ENCODE measurements around the gene LTBP3. TPM values are rescaled to one million over a fixed set of nuclear protein-coding genes. Genes with fewer than 3 reads are reported as not detected.

LTBP3 gene
- total RNA-seq, 1 experiment from 2014 or later: 10.6 TPM

- H2AK5ac ChIP-seq (ENCODE audit: insufficient read length, low read length): no peak overlapping the region
- H3K4ac ChIP-seq (ENCODE audit: low read depth, low read length): no peak overlapping the region
- no peak overlapping the region for H3K56ac ChIP-seq (ENCODE audit: insufficient read length, low read depth, low read length)
- no peaks in the 10 kb centered on the region for H3K4me1 ChIP-seq (ENCODE audit: insufficient read depth, low read length)
- no peak overlapping the region for H2AFZ ChIP-seq (ENCODE audit: low read length)
- no peak overlapping the region for H3T11ph ChIP-seq (ENCODE audit: low read length)
- Mint-ChIP-seq H3K27ac (no peak overlapping the region), H3K9me3 (peaks cover 0 to 2% of the 10 kb centered on the region in 2 experiments; a peak in 1 of 5 replicates), H3K27me3 (ENCODE audit: low read depth) (peaks cover 58% of the 10 kb centered on the region), H3K36me3 (ENCODE audit: insufficient read depth in 1 of 3, low read depth in 3 of 3) (peaks cover 0 to 12% (median 10%) of the 10 kb centered on the region in 3 experiments; a peak in 6 of 7 replicates), H3K4me1 (peaks cover 10 to 17% of the 10 kb centered on the region in 2 experiments), H3K4me3 (peak overlapping the region; percentile 67 to 81)
- no peak overlapping the region for H3K9ac ChIP-seq (ENCODE audit: extremely low read depth, insufficient read length, low read length)
- peaks cover 14% of the 10 kb centered on the region for H3K23me2 ChIP-seq (ENCODE audit: insufficient read length, low read depth, low read length, poor library complexity, severe bottlenecking)
- no peak overlapping the region for H3K23ac ChIP-seq (ENCODE audit: insufficient read length, low read depth, low read length)
- no peaks in the 10 kb centered on the region for H3K79me1 ChIP-seq (ENCODE audit: insufficient read depth, low read depth, low read length, poor library complexity, severe bottlenecking)
- peaks cover 2% of the 10 kb centered on the region for H4K20me1 ChIP-seq (ENCODE audit: control insufficient read depth, insufficient read depth, insufficient read length)
- no peak overlapping the region for H3K14ac ChIP-seq (ENCODE audit: insufficient read depth, low read length)
- H2BK20ac ChIP-seq (ENCODE audit: low read depth, low read length, poor library complexity, severe bottlenecking): no peak overlapping the region
- no peak overlapping the region for H3K18ac ChIP-seq (ENCODE audit: insufficient read length, low read depth, low read length)
- no peak overlapping the region for H4K8ac ChIP-seq (replicated peaks; ENCODE audit: insufficient read length, low read depth, low read length)
- WGBS (ENCODE audit: extremely low coverage, insufficient read length, low lambda C conversion rate): no CpG with 5 or more reads among the region's 18 CpGs
- H2BK5ac ChIP-seq (ENCODE audit: insufficient read length, low read length): no peak overlapping the region
- H3K27ac ChIP-seq (ENCODE audit: insufficient read length, low read depth, low read length): no peak overlapping the region
- no peak overlapping the region for H2BK15ac ChIP-seq (ENCODE audit: low read depth, low read length)
- DNase-seq: no peak
- H3K79me2 ChIP-seq (ENCODE audit: insufficient read depth, low read length): no peaks in the 10 kb centered on the region
- peak overlapping the region; percentile 73 for H3K4me2 ChIP-seq (ENCODE audit: insufficient read depth, insufficient read length, low read length)
- H3K27me3 ChIP-seq (ENCODE audit: insufficient read depth, low read length): peaks cover 4% of the 10 kb centered on the region; the same call in 1 of the 2 replicates
- TF ChIP-seq, protein P1, sequence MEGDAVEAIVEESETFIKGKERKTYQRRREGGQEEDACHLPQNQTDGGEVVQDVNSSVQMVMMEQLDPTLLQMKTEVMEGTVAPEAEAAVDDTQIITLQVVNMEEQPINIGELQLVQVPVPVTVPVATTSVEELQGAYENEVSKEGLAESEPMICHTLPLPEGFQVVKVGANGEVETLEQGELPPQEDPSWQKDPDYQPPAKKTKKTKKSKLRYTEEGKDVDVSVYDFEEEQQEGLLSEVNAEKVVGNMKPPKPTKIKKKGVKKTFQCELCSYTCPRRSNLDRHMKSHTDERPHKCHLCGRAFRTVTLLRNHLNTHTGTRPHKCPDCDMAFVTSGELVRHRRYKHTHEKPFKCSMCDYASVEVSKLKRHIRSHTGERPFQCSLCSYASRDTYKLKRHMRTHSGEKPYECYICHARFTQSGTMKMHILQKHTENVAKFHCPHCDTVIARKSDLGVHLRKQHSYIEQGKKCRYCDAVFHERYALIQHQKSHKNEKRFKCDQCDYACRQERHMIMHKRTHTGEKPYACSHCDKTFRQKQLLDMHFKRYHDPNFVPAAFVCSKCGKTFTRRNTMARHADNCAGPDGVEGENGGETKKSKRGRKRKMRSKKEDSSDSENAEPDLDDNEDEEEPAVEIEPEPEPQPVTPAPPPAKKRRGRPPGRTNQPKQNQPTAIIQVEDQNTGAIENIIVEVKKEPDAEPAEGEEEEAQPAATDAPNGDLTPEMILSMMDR (conservative IDR thresholded peaks at IDR 0.05): no peak; the same call in 2 of the 3 replicates
- H2BK12ac ChIP-seq (ENCODE audit: insufficient read length, low read depth, low read length): no peak overlapping the region
- no peak overlapping the region for H2BK120ac ChIP-seq (ENCODE audit: low read depth, low read length, poor library complexity, severe bottlenecking)
- H4K5ac ChIP-seq (ENCODE audit: insufficient read length, low read depth, low read length): no peak overlapping the region
- H3K9me3 ChIP-seq (ENCODE audit: control insufficient read depth, low read depth, low read length): no peaks in the 10 kb centered on the region
- H4K91ac ChIP-seq (ENCODE audit: insufficient read length, low read depth, low read length): no peak overlapping the region
These were observed 16.8 kb downstream of the LTBP3 start for GRCh38 chr11:65541093-65541982.

Data from H9 (cell line).